LNCAP (cell line): Measurements from ENCODE around the gene SLC22A31.

Experiments used
- TF ChIP-seq, protein P1 (sequence below): fragments of 450-650 bp; IDR thresholded peaks from 2 replicates; pipeline ENCODE4 v1.5.1; 2017; ENCODE audit warnings: mild to moderate bottlenecking

Gene SLC22A31

DNA sequence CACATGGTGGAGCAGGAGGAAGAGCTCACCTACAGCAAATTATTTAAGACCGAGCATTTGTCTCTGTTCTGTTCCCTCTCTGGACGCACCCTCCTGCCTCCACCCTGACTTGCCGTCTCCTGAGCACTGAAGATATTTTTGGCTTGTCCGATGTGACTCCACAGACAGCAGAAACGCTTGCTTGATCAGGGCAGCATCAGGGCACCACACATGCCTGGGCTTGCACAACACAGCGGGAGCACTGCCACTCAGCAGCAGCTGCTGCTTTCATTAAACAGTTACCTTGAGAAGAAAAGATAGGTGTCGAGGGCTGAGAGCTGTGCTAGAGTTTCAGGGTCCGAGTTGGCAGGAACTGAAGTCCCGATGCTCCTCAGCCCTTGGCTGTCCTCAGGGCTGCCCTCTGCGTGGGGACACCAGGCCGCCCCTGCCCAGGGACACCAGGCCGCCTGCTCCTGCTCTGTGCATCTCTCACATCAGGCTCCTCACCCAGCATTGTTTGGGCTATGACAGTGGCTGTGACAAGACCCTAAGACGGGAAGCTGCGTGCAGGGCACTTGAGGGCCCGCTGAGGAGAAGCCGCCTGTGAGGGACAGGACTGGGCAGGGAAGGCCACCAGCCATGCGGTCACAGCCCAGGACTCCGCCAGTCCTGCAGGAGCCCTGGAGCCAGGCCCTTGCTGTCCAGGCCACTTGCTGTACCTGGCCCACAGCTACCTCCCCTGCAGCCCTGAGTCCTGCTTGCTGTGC is 50.1 kb downstream of the SLC22A31 start:
- TF ChIP-seq, protein P1, sequence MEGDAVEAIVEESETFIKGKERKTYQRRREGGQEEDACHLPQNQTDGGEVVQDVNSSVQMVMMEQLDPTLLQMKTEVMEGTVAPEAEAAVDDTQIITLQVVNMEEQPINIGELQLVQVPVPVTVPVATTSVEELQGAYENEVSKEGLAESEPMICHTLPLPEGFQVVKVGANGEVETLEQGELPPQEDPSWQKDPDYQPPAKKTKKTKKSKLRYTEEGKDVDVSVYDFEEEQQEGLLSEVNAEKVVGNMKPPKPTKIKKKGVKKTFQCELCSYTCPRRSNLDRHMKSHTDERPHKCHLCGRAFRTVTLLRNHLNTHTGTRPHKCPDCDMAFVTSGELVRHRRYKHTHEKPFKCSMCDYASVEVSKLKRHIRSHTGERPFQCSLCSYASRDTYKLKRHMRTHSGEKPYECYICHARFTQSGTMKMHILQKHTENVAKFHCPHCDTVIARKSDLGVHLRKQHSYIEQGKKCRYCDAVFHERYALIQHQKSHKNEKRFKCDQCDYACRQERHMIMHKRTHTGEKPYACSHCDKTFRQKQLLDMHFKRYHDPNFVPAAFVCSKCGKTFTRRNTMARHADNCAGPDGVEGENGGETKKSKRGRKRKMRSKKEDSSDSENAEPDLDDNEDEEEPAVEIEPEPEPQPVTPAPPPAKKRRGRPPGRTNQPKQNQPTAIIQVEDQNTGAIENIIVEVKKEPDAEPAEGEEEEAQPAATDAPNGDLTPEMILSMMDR: no peak

DNA sequence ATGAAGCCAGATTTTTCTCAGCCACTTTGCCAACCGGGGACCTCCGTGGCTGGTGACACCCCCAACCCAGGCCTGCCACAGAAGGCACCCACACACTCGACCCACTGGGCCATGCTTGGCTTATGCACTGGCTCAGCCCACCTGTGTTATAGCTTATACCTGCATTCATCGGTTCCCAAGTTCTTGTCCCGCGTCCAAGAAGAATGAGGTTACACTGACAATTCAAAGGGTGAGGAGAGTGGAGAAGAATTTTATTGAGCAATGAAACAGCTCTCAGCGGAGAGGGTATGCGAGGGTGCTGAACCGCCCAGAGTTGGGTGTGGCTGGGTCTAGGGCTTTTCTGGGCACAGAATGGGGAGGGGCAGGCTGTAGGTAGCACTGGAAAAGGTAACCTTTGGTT is 51.0 kb downstream of the SLC22A31 start:
- TF ChIP-seq, protein P1: no peak

DNA sequence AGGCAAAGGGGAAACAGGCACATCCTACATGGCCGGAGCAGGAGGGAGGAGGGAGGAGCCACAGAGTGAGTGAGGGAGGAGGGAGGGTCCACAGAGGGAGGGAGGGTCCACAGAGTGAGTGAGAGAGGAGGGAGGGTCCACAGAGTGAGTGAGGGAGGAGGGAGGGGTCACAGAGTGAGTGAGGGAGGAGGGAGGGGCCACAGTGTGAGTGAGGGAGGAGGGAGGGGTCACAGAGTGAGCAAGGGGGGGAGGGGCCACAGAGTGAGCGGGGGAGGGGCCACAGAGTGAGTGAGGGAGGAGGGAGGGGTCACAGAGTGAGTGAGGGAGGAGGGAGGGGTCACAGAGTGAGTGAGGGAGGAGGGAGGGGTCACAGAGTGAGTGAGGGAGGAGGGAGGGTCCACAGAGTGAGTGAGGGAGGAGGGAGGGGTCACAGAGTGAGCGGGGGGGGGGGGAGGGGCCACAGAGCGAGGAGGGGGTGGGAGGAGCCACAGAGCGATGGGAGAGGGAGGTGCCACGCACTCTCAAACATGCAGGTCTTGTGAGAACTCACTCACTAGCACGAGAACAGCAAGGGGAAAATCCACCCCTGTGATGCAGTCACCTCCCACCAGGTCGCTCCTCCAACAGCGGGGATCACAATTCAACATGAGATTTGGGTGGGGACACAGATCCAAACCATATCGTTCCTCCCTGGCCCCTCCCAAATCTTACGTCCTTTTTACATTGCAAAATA is 53.1 kb downstream of the SLC22A31 start:
- TF ChIP-seq, protein P1: no peak

DNA sequence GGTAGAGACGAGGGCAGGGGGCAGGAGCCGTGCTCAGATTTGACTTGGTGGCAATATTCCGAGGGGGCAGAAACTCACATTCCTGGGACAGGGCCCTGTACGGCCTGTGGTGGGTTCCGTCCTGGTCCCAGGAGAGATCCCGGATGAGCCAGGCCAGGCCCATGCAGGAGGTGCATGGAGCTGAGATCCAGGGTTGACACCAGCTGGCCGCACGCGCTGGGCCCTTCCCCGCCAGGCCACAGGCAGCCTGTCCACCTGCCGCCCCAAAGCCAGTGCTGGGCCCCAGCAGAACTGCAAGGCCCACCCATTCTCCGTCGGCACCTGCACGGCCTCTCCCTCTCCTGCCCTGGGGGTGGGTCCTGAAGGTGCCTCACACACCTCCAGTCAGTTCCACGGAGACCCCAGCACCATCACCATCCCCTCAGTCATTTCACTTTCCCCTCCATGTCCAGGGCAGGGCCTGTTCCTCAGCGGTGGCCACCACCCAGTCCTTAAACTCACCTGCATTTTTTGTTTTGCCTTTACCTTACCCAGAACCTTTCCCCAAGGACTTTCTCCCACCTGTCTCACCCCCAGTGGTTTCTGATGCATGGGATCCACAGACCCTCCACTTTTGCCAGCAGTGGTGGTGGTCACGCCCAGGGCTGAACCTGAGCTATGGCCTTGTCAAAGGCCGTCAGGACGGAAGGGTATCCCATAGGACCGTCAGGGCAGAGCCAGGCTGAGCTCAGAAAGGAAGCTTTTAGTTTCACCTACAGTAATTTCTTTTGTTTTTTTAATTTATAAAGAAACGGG is 53.9 kb downstream of the SLC22A31 start:
- TF ChIP-seq, protein P1: no peak
